Thyroid gland (tissue), 4 donors: ENCODE data around the gene SIK3.

Source experiments
- POLR2A ChIP-seq, 2 donors: fragments of 450-650 bp; IDR thresholded peaks; one replicate each; pipeline ENCODE4 v1.6.1; 2017; ENCODE audit warnings: antibody characterized with exemption in 2 of 2, mild to moderate bottlenecking in 2 of 2, moderate library complexity in 1 of 2
- TF ChIP-seq, protein P1 (sequence below), 6 experiments: fragments of 200-600 bp in 3 of 6; fragments of 450-650 bp in 3 of 6; sonication (generic) in 3 of 6; IDR thresholded peaks; one replicate each; pipeline ENCODE4 v1.5.1; 2016 to 2019; ENCODE audit warnings: antibody characterized with exemption in 6 of 6, mild to moderate bottlenecking in 2 of 6, inconsistent platforms in 1 of 6, moderate library complexity in 1 of 6

DNA sequence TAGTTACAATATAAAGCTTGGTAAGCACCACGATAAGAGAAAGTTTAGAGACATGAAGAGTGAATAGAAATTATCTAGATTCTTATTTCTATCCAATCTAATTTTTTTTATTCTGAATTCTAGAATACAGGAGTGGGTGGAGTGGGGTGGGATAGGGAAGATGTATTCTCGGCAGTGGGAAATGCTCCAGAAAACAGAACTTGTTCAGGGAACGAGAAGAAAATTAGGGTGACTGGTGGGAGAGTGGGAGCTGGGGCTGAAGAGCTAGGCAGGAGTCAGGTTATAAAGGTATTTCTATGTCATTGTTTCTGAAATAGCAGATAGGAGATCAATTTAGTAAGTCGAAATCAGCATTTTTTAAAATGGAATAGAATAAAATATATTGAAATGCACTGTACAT is 207.6 kb downstream of the SIK3 start:
- no peak for TF ChIP-seq POLR2A (IDR thresholded peaks at IDR 0.05)
- TF ChIP-seq, protein P1, sequence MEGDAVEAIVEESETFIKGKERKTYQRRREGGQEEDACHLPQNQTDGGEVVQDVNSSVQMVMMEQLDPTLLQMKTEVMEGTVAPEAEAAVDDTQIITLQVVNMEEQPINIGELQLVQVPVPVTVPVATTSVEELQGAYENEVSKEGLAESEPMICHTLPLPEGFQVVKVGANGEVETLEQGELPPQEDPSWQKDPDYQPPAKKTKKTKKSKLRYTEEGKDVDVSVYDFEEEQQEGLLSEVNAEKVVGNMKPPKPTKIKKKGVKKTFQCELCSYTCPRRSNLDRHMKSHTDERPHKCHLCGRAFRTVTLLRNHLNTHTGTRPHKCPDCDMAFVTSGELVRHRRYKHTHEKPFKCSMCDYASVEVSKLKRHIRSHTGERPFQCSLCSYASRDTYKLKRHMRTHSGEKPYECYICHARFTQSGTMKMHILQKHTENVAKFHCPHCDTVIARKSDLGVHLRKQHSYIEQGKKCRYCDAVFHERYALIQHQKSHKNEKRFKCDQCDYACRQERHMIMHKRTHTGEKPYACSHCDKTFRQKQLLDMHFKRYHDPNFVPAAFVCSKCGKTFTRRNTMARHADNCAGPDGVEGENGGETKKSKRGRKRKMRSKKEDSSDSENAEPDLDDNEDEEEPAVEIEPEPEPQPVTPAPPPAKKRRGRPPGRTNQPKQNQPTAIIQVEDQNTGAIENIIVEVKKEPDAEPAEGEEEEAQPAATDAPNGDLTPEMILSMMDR (IDR thresholded peaks at IDR 0.05) = no peak
